Measurements from ENCODE around the gene ABCA7.

ABCA7 gene

DNA sequence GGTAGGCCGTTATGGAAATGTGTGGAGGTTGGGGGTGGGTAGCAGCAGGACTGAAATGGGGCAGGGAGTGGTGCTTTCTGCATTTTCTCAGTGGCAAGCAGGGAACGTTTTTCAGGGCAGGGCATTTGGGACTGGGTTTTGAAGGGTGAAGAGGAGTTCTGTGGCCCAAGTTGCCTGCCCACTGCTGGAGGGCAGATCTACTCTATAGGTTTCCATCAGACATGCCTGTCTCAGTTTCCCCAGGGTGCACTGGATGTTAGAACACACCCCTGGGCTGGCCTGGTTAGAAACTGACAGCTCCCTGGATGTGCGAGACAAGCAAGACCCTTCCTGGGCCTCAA lies 40.6 kb upstream of the ABCA7 start:
- no peak overlapping the region for H3K4me3 ChIP-seq (replicated peaks; ENCODE audit: low read depth, low read length)
- DNase-seq (ENCODE audit: extremely low read depth, low read depth) = no peak
- TF ChIP-seq, protein P1, sequence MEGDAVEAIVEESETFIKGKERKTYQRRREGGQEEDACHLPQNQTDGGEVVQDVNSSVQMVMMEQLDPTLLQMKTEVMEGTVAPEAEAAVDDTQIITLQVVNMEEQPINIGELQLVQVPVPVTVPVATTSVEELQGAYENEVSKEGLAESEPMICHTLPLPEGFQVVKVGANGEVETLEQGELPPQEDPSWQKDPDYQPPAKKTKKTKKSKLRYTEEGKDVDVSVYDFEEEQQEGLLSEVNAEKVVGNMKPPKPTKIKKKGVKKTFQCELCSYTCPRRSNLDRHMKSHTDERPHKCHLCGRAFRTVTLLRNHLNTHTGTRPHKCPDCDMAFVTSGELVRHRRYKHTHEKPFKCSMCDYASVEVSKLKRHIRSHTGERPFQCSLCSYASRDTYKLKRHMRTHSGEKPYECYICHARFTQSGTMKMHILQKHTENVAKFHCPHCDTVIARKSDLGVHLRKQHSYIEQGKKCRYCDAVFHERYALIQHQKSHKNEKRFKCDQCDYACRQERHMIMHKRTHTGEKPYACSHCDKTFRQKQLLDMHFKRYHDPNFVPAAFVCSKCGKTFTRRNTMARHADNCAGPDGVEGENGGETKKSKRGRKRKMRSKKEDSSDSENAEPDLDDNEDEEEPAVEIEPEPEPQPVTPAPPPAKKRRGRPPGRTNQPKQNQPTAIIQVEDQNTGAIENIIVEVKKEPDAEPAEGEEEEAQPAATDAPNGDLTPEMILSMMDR (IDR thresholded peaks at IDR 0.05; ENCODE audit: low read depth, low read length, missing control alignments) = no peak

DNA sequence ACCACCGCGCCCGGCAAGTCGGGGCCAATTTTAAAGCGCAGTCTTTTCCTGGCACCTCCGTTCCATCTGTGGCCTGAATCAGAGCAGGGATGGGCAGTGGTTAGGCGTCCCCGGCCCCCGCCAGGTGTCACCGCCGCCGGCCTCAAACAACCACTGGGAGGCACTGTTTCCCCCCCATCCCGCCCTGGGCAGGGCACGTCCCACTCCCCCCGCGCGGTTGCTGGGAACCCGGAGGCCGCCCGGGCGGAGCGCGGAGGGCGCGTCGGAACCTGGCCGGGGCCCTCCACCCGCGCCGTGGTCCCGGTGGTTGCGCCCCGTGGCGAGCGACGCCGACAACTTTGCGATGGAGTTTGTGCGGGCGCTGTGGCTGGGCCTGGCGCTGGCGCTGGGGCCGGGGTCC lies 39.8 kb upstream of the ABCA7 start, which contains the start of gene GRIN3B:
GRIN3B (plus strand) TSS at position 325 of the 400 bp plus-strand sequence; CDS start at position 344, 19 bp downstream.
- no peak within 1 kb of the TSS for H3K4me3 ChIP-seq (replicated peaks; ENCODE audit: low read depth, low read length)
- no peak for DNase-seq (ENCODE audit: extremely low read depth, low read depth)

DNA sequence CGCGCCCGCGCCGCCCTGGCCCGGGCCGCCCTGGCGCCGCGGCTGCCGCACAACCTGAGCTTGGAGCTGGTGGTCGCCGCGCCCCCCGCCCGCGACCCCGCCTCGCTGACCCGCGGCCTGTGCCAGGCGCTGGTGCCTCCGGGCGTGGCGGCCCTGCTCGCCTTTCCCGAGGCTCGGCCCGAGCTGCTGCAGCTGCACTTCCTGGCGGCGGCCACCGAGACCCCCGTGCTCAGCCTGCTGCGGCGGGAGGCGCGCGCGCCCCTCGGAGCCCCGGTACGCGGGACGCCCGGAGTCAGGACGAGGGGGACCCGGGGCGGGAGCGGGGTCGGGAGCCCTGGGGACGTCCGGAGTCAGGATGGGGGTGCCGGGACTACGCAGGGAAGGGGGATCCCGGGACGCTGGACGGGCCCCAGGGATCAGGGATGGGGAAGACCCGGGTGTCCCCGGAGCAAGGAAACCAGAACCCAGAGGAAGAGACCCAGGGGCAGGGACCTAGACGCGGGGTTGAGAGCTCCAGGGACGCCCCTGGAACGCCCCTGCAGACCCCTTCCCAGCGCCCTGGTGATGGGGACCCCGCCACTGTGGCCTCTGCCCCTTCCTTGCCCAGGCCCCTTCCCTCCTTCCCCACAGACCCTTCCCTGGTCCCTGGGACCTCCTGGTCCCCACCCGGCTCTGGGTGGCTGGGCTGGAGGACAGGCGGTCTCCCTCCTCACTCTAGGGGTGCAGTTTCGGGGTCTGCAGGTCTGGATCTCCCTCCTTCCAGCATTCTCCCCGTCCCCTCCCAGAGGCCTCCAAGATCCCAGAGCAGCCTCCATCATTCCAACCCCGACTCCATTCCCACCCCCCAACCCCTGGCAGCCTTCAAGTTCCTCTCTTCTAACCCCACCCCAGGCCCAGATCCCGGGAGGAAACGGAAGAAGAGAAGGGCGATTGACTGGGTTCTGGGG lies 39.0 kb upstream of the ABCA7 start:
- no peak for DNase-seq (ENCODE audit: extremely low read depth, low read depth)
- no peak overlapping the region for H3K4me3 ChIP-seq (replicated peaks; ENCODE audit: low read depth, low read length)
- TF ChIP-seq, protein P1 (IDR thresholded peaks at IDR 0.05; ENCODE audit: low read depth, low read length, missing control alignments) = no peak

More for the DNA sequence above, 39.8 kb upstream of the ABCA7 start, which contains the start of gene GRIN3B:
- TF ChIP-seq, protein P1 (IDR thresholded peaks at IDR 0.05; ENCODE audit: low read depth, low read length, missing control alignments) = peak; percentile 53

DNA sequence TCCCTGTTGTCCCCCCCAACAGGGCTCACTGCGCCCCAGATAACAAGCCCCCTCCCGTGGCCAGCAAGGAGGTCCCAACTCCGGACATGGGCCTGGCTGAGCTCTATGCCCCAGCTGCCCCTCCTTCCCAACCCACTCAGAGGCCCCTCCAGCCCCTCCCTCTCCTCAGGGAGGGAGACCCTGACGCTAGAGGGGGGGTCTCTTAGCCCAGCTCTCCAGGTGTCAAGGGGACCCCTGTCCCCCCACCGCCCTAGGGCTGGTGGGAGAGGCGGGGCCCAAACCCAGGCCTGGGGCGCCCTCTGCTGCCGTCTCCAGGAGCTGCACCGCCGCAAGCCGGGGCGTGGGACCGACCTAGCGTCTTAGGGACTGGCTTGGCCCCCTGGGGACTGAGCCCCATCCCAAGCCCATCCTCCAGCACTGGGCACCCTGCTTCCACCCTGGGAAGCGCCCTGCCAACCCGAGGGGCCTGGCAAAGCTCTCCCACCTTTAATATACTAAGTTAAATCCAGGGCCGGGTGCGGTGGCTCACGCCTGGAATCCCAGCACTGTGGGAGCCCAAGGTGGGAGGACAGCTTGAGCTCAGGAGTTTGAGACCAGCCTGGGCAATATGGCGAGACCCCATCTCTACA lies 38.3 kb upstream of the ABCA7 start:
- H3K4me3 ChIP-seq (replicated peaks; ENCODE audit: low read depth, low read length) = no peak overlapping the region

DNA sequence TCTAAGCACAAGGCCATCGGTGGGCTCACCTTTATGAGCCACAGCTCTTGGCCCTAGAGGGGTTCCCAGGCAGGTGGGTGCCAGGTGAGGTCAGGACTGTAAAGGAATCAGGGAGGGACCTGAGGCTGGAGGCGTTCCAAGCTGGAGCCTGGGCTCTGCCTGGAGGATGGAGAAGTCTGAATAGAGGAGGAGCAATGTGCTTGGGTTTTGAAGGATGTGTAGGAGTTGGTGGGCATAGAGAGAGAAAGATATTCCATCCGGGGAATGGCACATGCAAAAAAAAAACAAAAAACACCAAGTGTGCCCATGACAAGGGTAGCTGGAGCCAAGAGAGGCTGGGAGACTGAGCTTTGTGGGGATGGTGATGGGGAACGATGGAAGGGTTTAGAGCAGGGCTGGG lies 37.3 kb upstream of the ABCA7 start:
- no peak for DNase-seq (ENCODE audit: extremely low read depth, low read depth)
- no peak overlapping the region for H3K4me3 ChIP-seq (replicated peaks; ENCODE audit: low read depth, low read length)
- TF ChIP-seq, protein P1 (IDR thresholded peaks at IDR 0.05; ENCODE audit: low read depth, low read length, missing control alignments) = no peak

More for the DNA sequence above, 38.3 kb upstream of the ABCA7 start:
- TF ChIP-seq, protein P1 (IDR thresholded peaks at IDR 0.05; ENCODE audit: low read depth, low read length, missing control alignments) = peak; percentile 75
- DNase-seq (ENCODE audit: extremely low read depth, low read depth) = no peak

DNA sequence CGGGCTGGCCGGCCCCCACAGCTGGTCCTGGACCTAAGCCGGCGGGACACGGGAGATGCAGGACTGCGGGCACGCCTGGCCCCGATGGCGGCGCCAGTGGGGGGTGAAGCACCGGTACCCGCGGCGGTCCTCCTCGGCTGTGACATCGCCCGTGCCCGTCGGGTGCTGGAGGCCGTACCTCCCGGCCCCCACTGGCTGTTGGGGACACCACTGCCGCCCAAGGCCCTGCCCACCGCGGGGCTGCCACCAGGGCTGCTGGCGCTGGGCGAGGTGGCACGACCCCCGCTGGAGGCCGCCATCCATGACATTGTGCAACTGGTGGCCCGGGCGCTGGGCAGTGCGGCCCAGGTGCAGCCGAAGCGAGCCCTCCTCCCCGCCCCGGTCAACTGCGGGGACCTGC lies 36.6 kb upstream of the ABCA7 start:
- no peak overlapping the region for H3K4me3 ChIP-seq (replicated peaks; ENCODE audit: low read depth, low read length)
- TF ChIP-seq, protein P1 (IDR thresholded peaks at IDR 0.05; ENCODE audit: low read depth, low read length, missing control alignments) = no peak
- DNase-seq (ENCODE audit: extremely low read depth, low read depth) = no peak

Data from HFF-Myc (cell line).